ENCODE data around the gene HPSE2.
"Not testable (repeated sequence)": the region's sequence is repeated elsewhere in the genome, so short reads cannot be mapped to it uniquely, and the experiment has no call there.

The HPSE2 gene

GRCh38 chr10:98510412-98510995 is 725.1 kb downstream of the HPSE2 start:
- no peaks in the 10 kb centered on the region for H3K36me3 ChIP-seq (ENCODE audit: insufficient read depth, low read length)
- H3K4me3 ChIP-seq (ENCODE audit: low read depth in 1 of 2, low read length in 2 of 2), result no peak overlapping the region
- no peak for TF ChIP-seq EZH2 (IDR thresholded peaks at IDR 0.05; ENCODE audit: borderline replicate concordance, low read depth, low read length, severe bottlenecking)
- no peak for TF ChIP-seq CTCF (IDR thresholded peaks at IDR 0.05; ENCODE audit: borderline replicate concordance, extremely low read depth, low read length, poor library complexity, severe bottlenecking)
- DNase-seq, result no peak
- H2AFZ ChIP-seq (ENCODE audit: low read depth, low read length), result no peak overlapping the region
- H3K9ac ChIP-seq (ENCODE audit: low read depth, low read length), result no peak overlapping the region
- H3K27me3 ChIP-seq (ENCODE audit: insufficient read depth, low read length, poor library complexity), result peaks cover 6% of the 10 kb centered on the region
- H3K27ac ChIP-seq (ENCODE audit: low read length), result no peak overlapping the region
- no peaks in the 10 kb centered on the region for H3K9me3 ChIP-seq (ENCODE audit: insufficient read depth, low read length, severe bottlenecking)
- no peak for ATAC-seq (ENCODE audit: insufficient read depth, low read depth)
- no peaks in the 10 kb centered on the region for H3K4me1 ChIP-seq (ENCODE audit: insufficient read depth, low read length)
- no peaks in the 10 kb centered on the region for H4K20me1 ChIP-seq (ENCODE audit: insufficient read depth, low read length)
- H3K79me2 ChIP-seq (ENCODE audit: insufficient read depth, low read length), result no peaks in the 10 kb centered on the region
- no peak overlapping the region for H3K4me2 ChIP-seq (ENCODE audit: insufficient read depth, low read length)

- Histone ChIP-seq H3K27me3 (ENCODE audit: insufficient read depth, low read length, poor library complexity) (peaks cover 6% of the 10 kb centered on the region), H3K4me3 (ENCODE audit: low read depth in 1 of 2, low read length in 2 of 2) (no peak overlapping the region), H3K9ac (ENCODE audit: low read depth, low read length) (no peak overlapping the region), H4K20me1 (ENCODE audit: insufficient read depth, low read length) (no peaks in the 10 kb centered on the region), H3K4me1 (ENCODE audit: insufficient read depth, low read length) (no peaks in the 10 kb centered on the region), H3K9me3 (ENCODE audit: insufficient read depth, low read length, severe bottlenecking) (no peaks in the 10 kb centered on the region), H3K79me2 (ENCODE audit: insufficient read depth, low read length) (no peaks in the 10 kb centered on the region), H3K27ac (ENCODE audit: low read length) (no peak overlapping the region), H3K36me3 (ENCODE audit: insufficient read depth, low read length) (no peaks in the 10 kb centered on the region), H3K4me2 (ENCODE audit: insufficient read depth, low read length) (no peak overlapping the region), H2AFZ (ENCODE audit: low read depth, low read length) (no peak overlapping the region)
- no peak for TF ChIP-seq EZH2 (IDR thresholded peaks at IDR 0.05; ENCODE audit: borderline replicate concordance, low read depth, low read length, severe bottlenecking)
- no peak for TF ChIP-seq CTCF (IDR thresholded peaks at IDR 0.05; ENCODE audit: borderline replicate concordance, extremely low read depth, low read length, poor library complexity, severe bottlenecking)
- DNase-seq (no peak), ATAC-seq (ENCODE audit: insufficient read depth, low read depth) (no peak)
Measured at GRCh38 chr10:98509745-98510144, 725.9 kb downstream of the HPSE2 start.

GRCh38 chr10:98502535-98502934 is 733.1 kb downstream of the HPSE2 start:
- not testable (repeated sequence) for H3K27me3 ChIP-seq (ENCODE audit: insufficient read depth, low read length, poor library complexity)

GRCh38 chr10:98492763-98493162 is 742.9 kb downstream of the HPSE2 start:
- H2AFZ ChIP-seq (ENCODE audit: low read depth, low read length), result no peak overlapping the region
- no peaks in the 10 kb centered on the region for H3K27me3 ChIP-seq (ENCODE audit: insufficient read depth, low read length, poor library complexity)
- H3K4me3 ChIP-seq (ENCODE audit: low read depth in 1 of 2, low read length in 2 of 2), result no peak overlapping the region
- no peaks in the 10 kb centered on the region for H3K4me1 ChIP-seq (ENCODE audit: insufficient read depth, low read length)
- no peaks in the 10 kb centered on the region for H3K36me3 ChIP-seq (ENCODE audit: insufficient read depth, low read length)
- no peaks in the 10 kb centered on the region for H3K9me3 ChIP-seq (ENCODE audit: insufficient read depth, low read length, severe bottlenecking)
- no peak overlapping the region for H3K27ac ChIP-seq (ENCODE audit: low read length)
- no peaks in the 10 kb centered on the region for H4K20me1 ChIP-seq (ENCODE audit: insufficient read depth, low read length)
- ATAC-seq (ENCODE audit: insufficient read depth, low read depth), result no peak
- no peak for DNase-seq
- TF ChIP-seq CTCF (IDR thresholded peaks at IDR 0.05; ENCODE audit: borderline replicate concordance, extremely low read depth, low read length, poor library complexity, severe bottlenecking), result no peak
- TF ChIP-seq EZH2 (IDR thresholded peaks at IDR 0.05; ENCODE audit: borderline replicate concordance, low read depth, low read length, severe bottlenecking), result no peak
- H3K4me2 ChIP-seq (ENCODE audit: insufficient read depth, low read length), result no peak overlapping the region
- no peaks in the 10 kb centered on the region for H3K79me2 ChIP-seq (ENCODE audit: insufficient read depth, low read length)
- H3K9ac ChIP-seq (ENCODE audit: low read depth, low read length), result no peak overlapping the region

More at GRCh38 chr10:98502535-98502934, 733.1 kb downstream of the HPSE2 start:
- not testable (repeated sequence) for H3K4me3 ChIP-seq (ENCODE audit: low read depth in 1 of 2, low read length in 2 of 2); H3K9ac ChIP-seq (ENCODE audit: low read depth, low read length); H3K4me1 ChIP-seq (ENCODE audit: insufficient read depth, low read length); H3K79me2 ChIP-seq (ENCODE audit: insufficient read depth, low read length); H3K9me3 ChIP-seq (ENCODE audit: insufficient read depth, low read length, severe bottlenecking); H3K36me3 ChIP-seq (ENCODE audit: insufficient read depth, low read length); H4K20me1 ChIP-seq (ENCODE audit: insufficient read depth, low read length); ATAC-seq (ENCODE audit: insufficient read depth, low read depth); DNase-seq; H2AFZ ChIP-seq (ENCODE audit: low read depth, low read length); H3K27ac ChIP-seq (ENCODE audit: low read length); H3K4me2 ChIP-seq (ENCODE audit: insufficient read depth, low read length)

Measured in DND-41 (cell line).